DOHH2 (cell line): ENCODE data around the gene TREX2.

Experiments used
- H3F3A ChIP-seq: fragments of 200-600 bp; sonication (generic), shearing (Covaris generic); 2 replicates; pipeline ENCODE4 v1.6.0; 2016; ENCODE audit warnings: antibody characterized with exemption, mild to moderate bottlenecking; ENCODE audit not compliant: control insufficient read depth, insufficient read depth
- H3K27ac ChIP-seq: fragments of 200-600 bp; sonication (generic); 2 replicates; pipeline ENCODE4 v1.5.1; 2014; ENCODE audit warnings: low read depth, mild to moderate bottlenecking, low read length, moderate library complexity
- H3K27me3 ChIP-seq: fragments of 200-600 bp; sonication (generic); 2 replicates; pipeline ENCODE4 v1.6.1; 2014; ENCODE audit warnings: mild to moderate bottlenecking, low read length, mixed read lengths; ENCODE audit not compliant: control insufficient read depth
- H3K36me3 ChIP-seq: fragments of 200-600 bp; sonication (generic); 2 replicates; pipeline ENCODE4 v1.6.1; 2014; ENCODE audit warnings: mild to moderate bottlenecking, low read length, moderate library complexity, mixed read lengths; ENCODE audit not compliant: control insufficient read depth
- H3K4me1 ChIP-seq: fragments of 200-600 bp; sonication (generic); 2 replicates; pipeline ENCODE4 v1.6.1; 2014; ENCODE audit warnings: mild to moderate bottlenecking, low read length, mixed read lengths; ENCODE audit not compliant: control insufficient read depth
- H3K4me2 ChIP-seq: fragments of 200-600 bp; sonication (generic); 2 replicates; pipeline ENCODE4 v1.6.0; 2014; ENCODE audit warnings: mild to moderate bottlenecking, low read length, moderate library complexity
- H3K4me3 ChIP-seq: fragments of 200-600 bp; sonication (generic); 2 replicates; pipeline ENCODE4 v1.5.1; 2014; ENCODE audit warnings: mild to moderate bottlenecking, low read length, mixed read lengths
- H3K79me2 ChIP-seq: fragments of 200-600 bp; sonication (generic); 2 replicates; pipeline ENCODE4 v1.6.1; 2014; ENCODE audit warnings: mild to moderate bottlenecking, low read length, mixed read lengths; ENCODE audit not compliant: control insufficient read depth
- H3K9me2 ChIP-seq: fragments of 200-600 bp; sonication (generic); replicated peaks from 2 replicates; pipeline ENCODE4 v1.6.1; 2014; ENCODE audit warnings: mild to moderate bottlenecking, low read length, mixed read lengths; ENCODE audit not compliant: control insufficient read depth
- H3K9me3 ChIP-seq: fragments of 200-600 bp; sonication (generic); 2 replicates; pipeline ENCODE4 v1.6.1; 2014; ENCODE audit warnings: antibody characterized with exemption, low read length, mixed read lengths; ENCODE audit not compliant: control insufficient read depth, insufficient read depth
- H4K20me1 ChIP-seq: fragments of 200-600 bp; sonication (generic); 2 replicates; pipeline ENCODE4 v1.6.0; 2014; ENCODE audit warnings: low read depth, mild to moderate bottlenecking, antibody characterized with exemption, low read length, moderate library complexity; ENCODE audit not compliant: control insufficient read depth, insufficient read depth
- CTCF ChIP-seq: fragments of 200-600 bp; sonication (generic); IDR thresholded peaks from one replicate; pipeline ENCODE4 v1.5.1; 2014; ENCODE audit warnings: antibody characterized with exemption, mild to moderate bottlenecking, low read depth, low read length; ENCODE audit not compliant: poor library complexity, severe bottlenecking
- EZH2phosphoT487 ChIP-seq: fragments of 200-600 bp; sonication (generic); IDR thresholded peaks from 2 replicates; pipeline ENCODE4 v1.6.1; 2017; ENCODE audit warnings: borderline replicate concordance, mild to moderate bottlenecking, antibody characterized with exemption, low read length, moderate library complexity, mixed read lengths

TREX2 gene

GRCh38 chrX:153421856-153422255 lies 24.0 kb downstream of the TREX2 start:
- no peaks in the 10 kb centered on the region for H4K20me1 ChIP-seq

GRCh38 chrX:153420851-153421599 lies 24.8 kb downstream of the TREX2 start:
- Histone ChIP-seq H4K20me1 (no peaks in the 10 kb centered on the region), H3K27me3 (no peaks in the 10 kb centered on the region), H3K4me2 (no peak overlapping the region), H3K4me1 (no peaks in the 10 kb centered on the region), H3F3A (no peaks in the 10 kb centered on the region), H3K36me3 (no peaks in the 10 kb centered on the region), H3K27ac (no peak overlapping the region), H3K9me3 (no peaks in the 10 kb centered on the region), H3K4me3 (no peak overlapping the region), H3K79me2 (no peaks in the 10 kb centered on the region), H3K9me2 (no peaks in the 10 kb centered on the region)
- no peak for TF ChIP-seq CTCF
- no peak for TF ChIP-seq EZH2phosphoT487

More at GRCh38 chrX:153421856-153422255, 24.0 kb downstream of the TREX2 start:
- no peaks in the 10 kb centered on the region for H3K79me2 ChIP-seq
- no peaks in the 10 kb centered on the region for H3F3A ChIP-seq
- H3K27me3 ChIP-seq = no peaks in the 10 kb centered on the region
- no peaks in the 10 kb centered on the region for H3K9me3 ChIP-seq
- H3K4me3 ChIP-seq = no peak overlapping the region
- no peak for TF ChIP-seq CTCF
- no peak for TF ChIP-seq EZH2phosphoT487
- H3K36me3 ChIP-seq = no peaks in the 10 kb centered on the region
- no peak overlapping the region for H3K27ac ChIP-seq
- no peaks in the 10 kb centered on the region for H3K4me1 ChIP-seq
- H3K4me2 ChIP-seq = no peak overlapping the region
- no peaks in the 10 kb centered on the region for H3K9me2 ChIP-seq

GRCh38 chrX:153417637-153418036 lies 28.2 kb downstream of the TREX2 start:
- Histone ChIP-seq H3K79me2 (no peaks in the 10 kb centered on the region), H3K9me3 (no peaks in the 10 kb centered on the region), H3F3A (no peaks in the 10 kb centered on the region), H4K20me1 (no peaks in the 10 kb centered on the region), H3K27me3 (no peaks in the 10 kb centered on the region), H3K4me1 (no peaks in the 10 kb centered on the region; the same call in 1 of the 2 replicates), H3K36me3 (no peaks in the 10 kb centered on the region), H3K27ac (no peak overlapping the region), H3K4me3 (no peak overlapping the region), H3K4me2 (no peak overlapping the region), H3K9me2 (no peaks in the 10 kb centered on the region)
- TF ChIP-seq CTCF = no peak
- no peak for TF ChIP-seq EZH2phosphoT487
